ENCODE data around the gene C3orf52.
"Not testable (repeated sequence)": the region's sequence is repeated elsewhere in the genome, so short reads cannot be mapped to it uniquely, and the experiment has no call there.

Gene C3orf52, protein sequence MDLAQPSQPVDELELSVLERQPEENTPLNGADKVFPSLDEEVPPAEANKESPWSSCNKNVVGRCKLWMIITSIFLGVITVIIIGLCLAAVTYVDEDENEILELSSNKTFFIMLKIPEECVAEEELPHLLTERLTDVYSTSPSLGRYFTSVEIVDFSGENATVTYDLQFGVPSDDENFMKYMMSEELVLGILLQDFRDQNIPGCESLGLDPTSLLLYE

DNA sequence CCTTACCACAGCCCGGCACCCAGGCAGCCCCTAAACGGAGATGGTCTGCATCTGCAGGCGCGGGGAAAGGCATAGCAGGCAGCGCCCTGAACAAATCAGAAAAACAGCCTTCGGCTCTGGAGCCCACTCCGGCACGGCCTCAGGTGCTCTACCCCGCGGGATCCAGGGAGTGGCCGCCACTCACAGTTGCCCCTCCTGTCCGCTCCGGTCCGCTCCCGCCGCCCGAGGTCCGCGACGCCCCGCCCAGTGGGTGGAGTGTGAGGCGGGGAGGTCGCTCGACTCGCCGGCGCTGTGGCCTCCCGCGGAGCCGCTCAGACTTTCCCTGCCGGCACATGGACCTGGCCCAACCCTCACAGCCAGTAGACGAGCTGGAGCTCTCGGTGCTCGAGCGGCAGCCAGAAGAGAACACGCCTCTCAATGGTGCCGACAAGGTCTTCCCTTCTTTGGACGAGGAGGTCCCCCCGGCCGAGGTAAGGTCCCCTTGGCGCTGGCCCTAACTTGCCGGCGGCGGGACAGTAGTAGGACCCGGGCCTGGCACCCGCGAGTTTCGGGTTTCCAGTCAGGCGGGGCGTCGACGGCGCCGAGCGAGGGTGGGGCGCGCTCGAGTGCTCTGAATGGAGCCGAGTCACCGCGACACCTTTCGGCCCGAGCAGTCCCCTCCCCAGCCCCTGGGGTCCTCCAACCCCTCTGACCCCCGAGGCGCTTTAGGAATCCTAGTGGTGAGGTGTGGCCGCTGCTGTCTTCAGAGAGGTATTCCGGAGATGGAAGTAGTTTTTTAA, at the start of gene C3orf52:
Gene C3orf52 (plus strand): TSS at position 314 of the 779 bp plus-strand sequence. CDS start 19 bp downstream, at position 333.
- peak; percentile 62 for DNase-seq

DNA sequence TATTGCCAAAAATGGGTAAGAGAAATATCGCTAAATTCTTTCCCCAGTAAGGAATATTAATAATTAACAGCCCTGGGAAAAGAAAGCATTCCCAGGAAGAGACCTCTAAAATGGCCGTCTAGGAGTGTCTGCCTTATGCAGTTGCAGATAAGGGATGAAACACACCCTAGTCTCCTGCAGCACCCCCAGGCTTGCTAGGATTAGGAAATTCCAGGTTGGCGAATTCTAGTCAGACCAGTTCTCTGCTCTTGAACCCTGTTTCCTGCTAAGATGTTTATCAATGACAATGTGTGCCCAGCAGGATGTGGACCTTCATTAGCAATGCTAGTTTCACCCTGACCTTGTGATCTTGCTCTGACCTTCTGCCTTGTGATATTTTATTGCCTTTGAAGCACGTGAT, 49.0 kb upstream of the C3orf52 start:
- not testable (repeated sequence) for DNase-seq

DNA sequence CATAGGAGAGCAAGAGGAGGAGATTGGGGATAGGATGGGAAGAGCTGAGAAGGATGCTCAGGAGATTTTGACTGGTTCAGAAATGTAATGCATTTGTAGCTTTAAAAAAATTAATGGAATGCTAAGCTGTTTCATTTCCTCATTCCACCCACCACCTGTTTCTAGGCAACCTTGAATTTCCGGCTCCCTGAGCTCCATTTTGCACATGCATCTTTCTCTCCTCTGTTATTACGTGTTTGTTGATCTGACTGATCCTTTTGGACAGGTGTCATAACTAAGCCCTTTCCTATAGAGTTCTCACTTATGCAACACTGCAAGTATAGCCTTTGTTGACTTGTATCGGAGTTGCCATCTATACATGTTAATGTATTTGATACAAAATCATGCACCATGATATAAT, 47.3 kb upstream of the C3orf52 start:
- DNase-seq = no peak

DNA sequence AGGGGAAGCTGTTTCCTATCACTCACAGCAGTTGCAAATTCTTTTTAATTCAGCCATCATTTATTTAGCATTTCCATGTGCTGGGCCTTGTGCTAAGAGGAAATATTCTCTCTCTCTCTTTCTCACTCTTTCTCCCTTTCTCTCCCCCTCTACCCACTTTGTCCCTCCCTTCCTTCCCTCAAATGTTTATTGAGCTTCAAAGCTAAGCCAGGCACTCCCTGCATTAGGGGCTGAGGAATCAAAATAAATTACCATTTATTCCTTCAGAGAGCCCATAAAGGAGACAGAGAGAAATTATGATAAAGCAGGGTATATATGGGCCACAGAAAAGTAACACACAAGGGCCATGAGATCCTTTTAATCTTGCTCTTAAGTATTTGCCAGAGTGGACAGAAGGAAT, 44.9 kb upstream of the C3orf52 start:
- no peak for DNase-seq

DNA sequence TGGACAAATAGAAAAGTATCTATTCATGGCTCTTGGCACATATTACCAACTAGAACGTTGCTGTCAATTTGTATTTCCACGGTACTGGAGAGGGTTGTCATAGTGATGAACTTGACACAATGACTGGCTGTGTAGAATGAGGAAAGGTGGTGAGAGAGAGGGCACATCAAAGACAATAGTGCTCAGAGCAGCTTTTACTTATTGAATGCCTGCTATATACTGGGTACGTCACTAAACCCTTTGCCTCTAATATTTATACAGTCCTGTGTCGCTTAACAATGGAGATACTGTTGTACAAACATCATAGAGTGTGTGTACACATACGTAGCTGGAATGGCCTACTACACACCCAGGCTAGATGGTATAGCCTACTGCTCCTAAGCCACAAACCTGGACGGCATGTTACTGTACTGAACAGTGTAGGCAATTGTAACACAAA, 43.3 kb upstream of the C3orf52 start:
- no peak for DNase-seq

DNA sequence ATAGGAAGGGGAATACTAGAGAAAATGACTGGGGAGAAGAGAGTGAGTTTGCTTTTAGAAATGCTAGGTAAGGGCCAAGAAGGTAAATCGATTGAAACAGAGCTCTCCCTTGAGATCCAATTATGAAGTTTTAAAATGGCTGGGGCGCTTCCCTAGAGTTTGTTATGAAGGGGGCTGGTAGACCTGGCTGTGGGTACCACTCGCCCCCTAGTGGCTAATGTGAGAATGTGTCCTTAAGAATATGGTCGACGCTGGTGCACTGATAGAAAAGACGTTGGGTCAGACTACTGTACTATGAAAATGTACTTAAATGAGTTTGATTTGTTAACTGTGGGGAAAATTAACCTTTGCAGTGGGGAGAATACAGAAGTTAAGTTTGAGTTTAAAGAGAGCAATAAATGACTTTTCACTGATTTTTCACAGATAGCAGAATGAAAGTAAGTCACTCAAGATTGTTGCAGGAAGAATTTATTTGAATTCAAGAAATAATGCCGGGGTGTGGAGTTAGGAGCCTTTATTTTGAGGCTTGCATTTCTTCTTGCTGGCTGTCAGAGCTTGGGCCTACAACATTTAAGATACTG, 42.5 kb upstream of the C3orf52 start:
- peak; percentile 86 for DNase-seq

DNA sequence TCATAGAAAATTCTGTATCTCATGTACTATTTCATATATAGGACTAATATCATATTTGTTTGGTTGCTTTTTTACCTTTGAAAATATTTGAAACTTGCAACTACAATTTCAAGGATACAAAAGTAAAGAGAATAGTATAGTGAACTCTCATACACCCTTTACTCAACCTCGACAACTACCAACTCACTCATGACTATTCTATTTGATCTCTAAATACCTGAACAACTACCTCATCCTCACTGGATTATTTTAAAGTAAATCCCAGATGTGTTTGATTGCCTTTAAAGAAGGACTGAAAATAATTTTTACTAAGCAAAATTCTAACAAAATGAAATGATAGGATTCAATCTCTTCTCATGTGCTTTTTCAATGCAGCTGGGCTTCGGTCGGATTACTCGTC, 39.6 kb upstream of the C3orf52 start:
- DNase-seq = no peak

DNA sequence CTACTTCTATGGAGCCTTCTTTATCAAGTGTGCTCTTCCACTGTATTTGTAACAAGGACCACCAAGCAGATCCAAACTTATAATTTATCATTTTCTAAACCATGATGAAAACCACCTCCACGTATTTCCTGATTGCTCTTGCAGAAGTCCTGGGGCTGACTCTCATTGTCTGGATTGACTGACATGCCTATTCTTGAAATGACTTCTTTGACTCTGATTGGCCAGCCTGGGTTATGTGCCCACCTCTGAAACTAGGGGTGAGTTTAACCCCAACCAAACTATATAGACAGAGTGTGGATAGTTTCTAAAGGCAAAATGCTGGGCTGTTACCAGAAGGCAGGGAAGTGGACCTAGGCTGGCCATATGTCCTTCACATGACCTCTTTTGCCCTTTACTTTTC, 38.9 kb upstream of the C3orf52 start:
- DNase-seq = no peak

DNA sequence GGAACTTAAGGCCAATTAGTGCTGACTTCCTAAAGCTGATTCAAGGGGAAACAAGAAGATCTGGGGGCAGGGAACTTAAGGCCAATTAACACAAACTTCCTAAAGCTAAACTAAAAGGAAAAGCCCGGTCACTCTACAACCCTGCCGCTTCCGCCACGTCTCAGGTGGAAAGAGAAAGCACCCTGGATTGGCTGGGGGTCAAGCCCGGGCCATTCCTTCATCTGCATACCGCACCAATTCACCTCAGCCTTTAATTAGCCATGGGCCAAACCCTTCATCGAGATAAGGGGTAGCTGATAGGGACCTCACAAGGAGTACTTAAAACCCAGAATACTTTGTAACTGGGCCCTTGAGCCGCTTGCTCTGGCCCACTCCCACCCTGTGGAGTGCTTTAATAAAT, 37.3 kb upstream of the C3orf52 start:
- DNase-seq = no peak

DNA sequence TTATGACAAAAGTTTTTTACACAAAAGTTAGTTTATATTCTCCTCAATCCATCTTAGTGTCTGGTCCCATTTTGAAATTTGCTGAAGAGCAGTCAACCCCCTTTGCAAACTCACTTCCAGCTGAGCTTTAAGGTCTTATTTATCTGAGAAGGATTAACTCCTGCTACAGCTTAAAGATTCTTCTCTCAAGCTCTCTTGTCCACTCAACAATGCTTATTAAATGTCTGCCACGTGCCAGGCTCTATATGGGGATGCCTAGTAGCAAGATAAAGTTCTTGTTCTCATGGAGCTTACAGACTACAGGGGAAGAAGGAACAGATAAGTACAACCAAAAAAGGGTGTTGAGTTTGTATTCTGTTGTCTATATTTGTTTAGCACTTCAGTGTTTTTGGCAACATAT, 33.0 kb upstream of the C3orf52 start:
- DNase-seq = no peak

DNA sequence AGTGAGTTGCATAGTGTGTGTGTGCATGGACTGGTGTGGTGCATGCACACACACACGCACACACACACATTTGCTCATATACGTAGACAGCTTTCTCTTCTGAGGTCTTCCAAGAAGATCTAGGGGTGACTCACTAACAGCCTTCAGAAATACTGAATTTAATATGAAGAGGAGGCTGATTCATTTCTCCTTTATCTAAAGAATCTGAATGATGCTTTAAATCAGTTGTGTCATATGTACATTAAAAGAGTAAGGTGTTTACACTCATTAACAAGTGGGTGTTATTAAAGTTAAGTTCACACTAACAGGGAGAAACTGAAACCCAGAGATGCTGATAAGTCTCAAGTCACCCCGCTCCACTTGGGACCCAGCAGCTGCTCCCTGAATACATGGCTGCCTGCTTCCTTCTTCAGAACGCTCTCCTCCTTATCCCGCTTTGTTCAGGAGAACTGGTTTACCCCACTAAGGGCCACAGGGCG, 29.7 kb upstream of the C3orf52 start:
- no peak for DNase-seq

DNA sequence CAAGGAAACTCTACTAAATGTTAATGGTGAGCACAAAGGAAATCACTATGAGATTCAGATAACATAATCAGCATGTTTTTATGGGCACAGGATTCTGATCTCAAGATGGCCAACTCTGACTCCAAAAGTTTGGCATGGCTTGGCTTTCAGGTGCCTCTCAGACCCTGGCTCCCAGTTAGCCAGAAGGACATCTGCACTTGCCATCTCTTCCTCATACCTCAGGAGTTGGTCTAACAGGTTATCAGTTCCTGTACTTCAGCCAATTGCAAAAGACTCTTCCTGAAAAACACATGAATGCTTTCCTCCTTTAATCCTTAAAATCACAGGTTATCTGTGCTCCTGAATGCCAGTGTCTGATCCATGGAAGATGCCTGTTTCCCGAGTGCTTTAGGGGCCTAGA, 26.7 kb upstream of the C3orf52 start:
- no peak for DNase-seq

DNA sequence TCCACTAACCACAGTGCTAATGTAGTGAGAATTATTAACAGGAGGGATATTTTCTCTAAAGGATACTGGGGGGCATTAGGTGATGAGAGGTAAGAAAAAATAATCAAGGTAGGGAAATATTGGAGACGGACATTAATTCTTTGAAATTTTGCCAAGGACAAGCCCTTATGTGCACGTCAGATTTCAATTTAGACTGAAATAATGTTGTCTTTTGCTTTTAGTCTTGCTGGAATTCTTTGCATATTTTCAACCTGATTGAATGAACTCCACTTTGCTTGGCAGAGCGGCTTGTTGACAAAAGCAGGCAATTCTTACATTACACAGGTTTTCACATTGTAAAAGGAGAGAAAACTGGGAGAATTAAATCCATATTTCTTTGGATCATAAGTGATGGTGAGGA, 25.0 kb upstream of the C3orf52 start:
- no peak for DNase-seq

DNA sequence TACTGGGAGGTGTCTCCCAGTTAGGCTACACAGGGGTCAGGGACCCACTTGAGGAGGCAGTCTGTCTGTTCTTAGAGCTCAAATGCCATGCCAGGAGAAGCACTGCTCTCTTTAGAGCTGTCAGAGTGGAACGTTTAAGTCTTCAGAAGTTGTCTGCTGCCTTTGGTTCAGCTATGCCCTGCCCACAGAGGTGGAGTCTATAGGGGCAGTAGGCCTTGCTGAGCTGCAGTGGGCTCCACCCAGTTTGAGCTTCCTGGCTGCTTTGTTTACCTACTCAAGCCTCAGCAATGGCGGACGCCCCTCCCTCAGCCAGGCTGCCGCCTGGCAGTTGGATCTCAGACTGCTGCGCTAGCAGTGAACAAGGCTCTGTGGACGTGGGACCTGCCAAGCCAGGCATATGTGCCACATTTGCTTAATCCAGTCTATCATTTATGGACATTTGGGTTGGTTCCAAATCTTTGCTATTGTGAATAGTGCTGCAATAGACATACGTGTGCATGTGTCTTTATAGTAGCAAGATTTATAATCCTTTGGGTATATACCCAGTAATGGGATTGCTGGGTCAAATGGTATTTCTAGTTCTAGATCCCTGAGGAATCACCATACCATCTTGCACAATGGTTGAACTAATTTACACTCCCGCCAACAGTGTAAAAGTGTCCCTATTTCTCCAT, 13.7 kb upstream of the C3orf52 start:
- DNase-seq = not testable (repeated sequence)

DNA sequence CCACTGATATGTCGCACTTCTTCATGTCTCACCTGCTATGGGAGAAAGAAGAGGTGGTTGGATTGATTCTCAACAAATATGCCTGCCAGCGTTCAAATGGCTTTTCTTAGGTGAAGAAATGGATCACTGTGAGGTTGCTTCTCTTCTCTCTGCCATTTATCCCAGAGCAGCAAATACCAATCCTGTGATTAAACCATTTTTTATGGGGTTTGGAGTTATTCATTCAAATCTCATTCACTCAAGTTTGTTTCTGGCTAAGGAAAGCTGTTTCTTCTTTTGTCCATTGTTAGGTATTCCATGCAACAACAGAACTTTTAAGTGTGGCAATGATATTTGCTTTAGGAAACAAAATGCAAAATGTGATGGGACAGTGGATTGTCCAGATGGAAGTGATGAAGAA, 12.2 kb upstream of the C3orf52 start:
- DNase-seq = no peak

DNA sequence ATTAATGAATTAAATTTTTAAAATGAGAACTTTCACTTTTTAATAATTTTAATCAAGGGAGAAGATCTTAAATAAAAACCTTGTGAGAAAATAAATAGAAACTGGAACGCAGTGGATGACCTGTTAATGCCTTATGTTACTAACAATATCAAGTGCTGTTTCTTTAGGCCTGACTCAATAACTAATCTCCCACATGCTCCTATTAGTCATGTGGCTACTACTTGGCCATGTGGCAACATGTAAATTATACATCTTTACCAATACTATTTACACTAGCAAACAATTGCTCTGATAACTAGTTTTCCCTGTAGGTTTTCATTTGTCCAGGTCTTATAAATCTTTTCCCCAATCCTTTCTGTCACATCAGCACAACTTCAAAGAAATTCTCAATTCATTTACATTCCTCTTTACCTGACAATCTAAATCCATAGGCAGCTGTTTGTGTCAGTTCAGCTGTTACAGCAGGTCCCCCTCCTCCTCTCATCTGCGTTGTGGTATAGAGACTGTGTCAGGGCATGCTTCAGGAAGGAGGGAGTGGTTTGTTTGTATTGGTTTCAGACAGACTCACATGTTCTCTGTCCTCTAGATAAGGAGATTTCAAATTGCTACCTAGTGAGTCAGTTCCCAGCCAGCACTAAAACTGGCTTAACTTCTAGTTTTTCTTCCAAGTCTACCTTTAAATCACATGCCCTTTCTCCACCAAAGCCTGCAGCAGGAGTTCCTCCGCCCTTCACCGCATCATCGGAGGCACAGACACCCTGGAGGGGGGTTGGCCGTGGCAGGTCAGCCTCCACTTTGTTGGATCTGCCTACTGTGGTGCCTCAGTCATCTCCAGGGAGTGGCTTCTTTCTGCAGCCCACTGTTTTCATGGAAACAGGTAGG, 11.3 kb upstream of the C3orf52 start:
- peak; percentile 74 for DNase-seq

DNA sequence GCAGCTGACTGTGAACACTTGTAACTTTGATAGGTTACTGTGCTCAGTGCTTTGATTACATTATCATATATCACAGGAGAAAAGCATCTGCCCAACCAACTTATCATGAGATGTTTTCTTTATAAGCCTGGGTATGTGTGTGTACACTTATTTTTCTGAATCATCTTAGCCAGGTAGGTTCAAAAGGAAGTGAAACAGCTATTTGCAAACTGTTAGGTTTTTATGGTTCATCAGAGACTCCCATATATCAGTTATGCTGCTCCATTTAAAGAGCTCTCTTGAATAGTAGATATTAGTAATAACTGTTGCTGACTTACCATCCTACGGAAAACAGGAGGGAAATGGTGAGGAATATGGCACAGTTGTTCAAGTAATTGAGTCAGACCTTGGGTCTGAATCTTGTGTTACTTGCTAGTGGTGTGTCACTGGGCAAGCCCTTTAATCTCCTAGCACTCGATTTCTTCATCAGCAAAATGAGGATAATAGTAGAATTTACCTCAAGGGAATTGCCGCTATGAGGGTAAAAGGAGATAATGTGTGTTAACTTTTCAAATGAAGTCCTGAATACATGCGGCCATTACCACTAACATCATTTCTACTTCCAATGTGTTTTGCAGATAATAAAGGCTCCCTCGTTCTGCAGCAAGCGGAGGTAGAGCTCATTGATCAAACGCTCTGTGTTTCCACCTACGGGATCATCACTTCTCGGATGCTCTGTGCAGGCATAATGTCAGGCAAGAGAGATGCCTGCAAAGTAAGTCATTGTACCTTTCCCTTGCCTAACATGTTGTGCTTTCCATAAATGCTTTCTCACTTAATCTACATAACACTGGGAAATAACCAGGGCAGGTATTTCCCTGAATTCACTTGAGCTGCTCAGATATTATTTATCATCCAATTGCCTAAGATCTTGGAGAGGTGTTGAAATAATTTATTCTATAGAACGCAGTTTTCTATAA, 7.8 kb upstream of the C3orf52 start:
- DNase-seq = no peak

DNA sequence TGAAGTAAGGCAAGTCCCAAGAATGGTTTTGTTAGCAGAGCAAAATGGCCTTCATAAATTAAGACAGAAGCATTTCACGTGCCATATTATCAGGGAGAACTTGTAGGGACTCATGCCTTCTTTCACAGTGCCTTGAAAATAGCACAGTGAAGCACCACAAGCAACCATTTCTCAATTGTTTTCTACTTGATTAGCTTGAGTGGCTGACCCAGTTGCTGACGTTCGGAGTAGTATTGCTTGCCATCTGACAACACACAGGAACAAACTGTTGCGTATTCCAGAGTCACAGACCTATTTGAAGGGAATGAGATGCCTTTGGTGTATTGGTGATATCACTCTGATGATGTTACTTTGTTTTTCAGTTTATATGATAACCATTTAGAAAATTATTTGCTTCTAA, 3.0 kb upstream of the C3orf52 start:
- no peak for DNase-seq

DNA sequence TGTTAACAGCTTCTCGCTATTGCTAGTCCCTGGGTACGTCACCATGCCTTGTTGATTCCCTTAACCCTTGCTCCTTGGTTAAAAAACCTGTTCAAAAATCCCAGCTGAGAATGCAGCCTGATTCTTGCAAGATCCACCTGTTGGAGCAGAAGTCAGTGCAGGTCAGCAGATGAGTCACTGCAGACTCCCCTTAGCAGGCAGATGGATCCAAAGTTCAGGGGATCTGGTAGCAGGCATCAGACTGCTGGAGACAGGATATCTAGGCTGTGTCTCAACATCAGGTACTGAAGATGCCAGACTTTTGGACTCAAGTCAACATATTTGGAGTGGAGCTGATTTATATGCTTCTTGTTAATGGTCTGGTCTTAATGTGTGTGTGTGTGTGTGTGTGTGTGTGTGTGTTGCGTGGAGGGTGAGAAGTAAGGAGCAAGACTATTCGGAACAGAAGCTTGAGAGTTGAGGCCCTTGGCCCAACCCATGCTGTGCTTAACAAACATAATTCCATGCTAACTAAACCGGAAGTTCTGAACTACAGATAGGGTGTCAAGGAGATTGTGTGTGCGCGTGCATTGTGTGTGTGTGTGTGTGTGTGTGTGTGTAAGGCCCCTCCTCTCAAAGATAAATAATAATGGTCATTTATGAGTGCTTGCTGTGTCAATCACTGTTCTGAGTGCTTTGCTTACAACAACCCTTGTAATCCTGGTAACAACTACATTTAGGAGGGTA, 1.0 kb upstream of the C3orf52 start:
- DNase-seq = no peak

DNA sequence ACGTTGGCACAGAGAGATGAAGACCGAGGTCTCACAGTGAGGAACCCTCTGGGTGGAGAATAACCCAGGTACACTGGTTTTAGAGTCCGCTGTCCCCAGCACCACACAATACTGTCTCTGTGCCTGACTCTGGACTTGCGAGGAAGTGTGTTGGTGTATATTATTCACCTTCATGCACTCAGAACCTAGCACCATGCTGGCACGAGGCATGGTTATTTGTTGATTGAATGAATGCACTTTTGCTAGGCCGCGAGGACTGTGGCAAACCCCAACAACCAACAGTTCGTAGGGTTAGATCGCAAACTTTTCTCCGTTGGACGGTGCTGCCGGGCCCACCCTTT, 484 bp upstream of the C3orf52 start:
- DNase-seq = no peak

Measured in DMS 273 treated with DMSO at 0.1 percent for 48 hours (cell line).